Fibroblast of lung (primary cell): ENCODE measurements around the gene LRMDA. TPM values are rescaled to one million over a fixed set of nuclear protein-coding genes. Genes with fewer than 3 reads are reported as not detected.

Source experiments
- DNase-seq, 2 donors: peaks; one replicate each; pipeline versions ENCODE4 v3.0.0 to v3.0.0-alpha.2; 2010; ENCODE audit warnings: low read depth in 2 of 2
- H2AFZ ChIP-seq: 2 replicates; pipeline ENCODE4 v1.5.1; 2012; ENCODE audit warnings: low read length, control low read depth, inconsistent platforms
- H3K27ac ChIP-seq: 2 replicates; pipeline ENCODE4 v1.5.1; 2011; ENCODE audit warnings: low read length, control low read depth; ENCODE audit not compliant: insufficient read depth
- H3K27me3 ChIP-seq: 2 replicates; pipeline ENCODE4 v1.5.1; 2011; ENCODE audit warnings: mild to moderate bottlenecking, low read length; ENCODE audit not compliant: control insufficient read depth, insufficient read depth
- H3K36me3 ChIP-seq: 2 replicates; pipeline ENCODE4 v1.5.1; 2011; ENCODE audit warnings: low read length; ENCODE audit not compliant: control insufficient read depth, insufficient read depth
- H3K4me1 ChIP-seq: 2 replicates; pipeline ENCODE4 v1.5.1; 2011; ENCODE audit warnings: low read length; ENCODE audit not compliant: control insufficient read depth, insufficient read depth; ENCODE audit errors: extremely low read depth
- H3K4me2 ChIP-seq: 2 replicates; pipeline ENCODE4 v1.5.1; 2011; ENCODE audit warnings: low read length, control low read depth; ENCODE audit not compliant: insufficient read depth; ENCODE audit errors: extremely low read depth
- H3K4me3 ChIP-seq, 4 experiments: fragments of 200-600 bp in 1 of 4; sonication (generic) in 1 of 4; replicated peaks in 1 of 4; 2 replicates each; pipeline ENCODE4 v1.5.1; 2011 to 2016; ENCODE audit warnings: low read length in 4 of 4, low read depth in 3 of 4, mild to moderate bottlenecking in 3 of 4, control low read depth in 2 of 4, inconsistent platforms in 1 of 4, mixed read lengths in 1 of 4; ENCODE audit not compliant: insufficient read depth in 1 of 4; ENCODE audit errors: control extremely low read depth in 1 of 4
- H3K79me2 ChIP-seq: 2 replicates; pipeline ENCODE4 v1.5.1; 2012; ENCODE audit warnings: mild to moderate bottlenecking, low read length, inconsistent platforms; ENCODE audit not compliant: control insufficient read depth, insufficient read depth
- H3K9ac ChIP-seq: 2 replicates; pipeline ENCODE4 v1.5.1; 2011; ENCODE audit warnings: mild to moderate bottlenecking, low read length, control low read depth; ENCODE audit not compliant: insufficient read depth
- H3K9me3 ChIP-seq: 2 replicates; pipeline ENCODE4 v1.5.1; 2012; ENCODE audit warnings: low read depth, low read length; ENCODE audit not compliant: control insufficient read depth, insufficient read depth
- H4K20me1 ChIP-seq: 2 replicates; pipeline ENCODE4 v1.5.1; 2011; ENCODE audit warnings: low read length; ENCODE audit not compliant: control insufficient read depth, insufficient read depth; ENCODE audit errors: extremely low read depth
- CTCF ChIP-seq, 2 donors: IDR thresholded peaks in 1 of 2; conservative IDR thresholded peaks in 1 of 2; 1 replicate in 1 of 2; 2 replicates in 1 of 2; pipeline ENCODE4 v1.5.1; 2011 to 2012; ENCODE audit warnings: low read length in 2 of 2, control low read depth in 1 of 2, inconsistent platforms in 1 of 2, low read depth in 1 of 2, mild to moderate bottlenecking in 1 of 2
- EZH2 ChIP-seq: IDR thresholded peaks from 2 replicates; pipeline ENCODE4 v1.5.1; 2012; ENCODE audit warnings: low read length, control low read depth, mild to moderate bottlenecking; ENCODE audit errors: missing control alignments
- polyA plus RNA-seq, 2 donors: library from polyadenylated mRNA; depleted of rRNA in 1 of 2; stranded (reverse) in 1 of 2; unstranded in 1 of 2; fragments of >200 nt; gene quantifications; 2 replicates each; pipeline ENCODE4 v1.2.1, GENCODE V29; 2011 to 2012; ENCODE audit warnings: missing spikeins in 1 of 2
- total RNA-seq: library from RNA; depleted of rRNA; stranded (reverse); fragments of >200 nt; gene quantifications from 2 replicates; pipeline ENCODE4 v1.2.1, GENCODE V29; 2014

Gene LRMDA
- total and polyA plus RNA-seq, 2 donors (not counting 1 experiment from before 2014, with no cell fraction given): 1.7 to 2.0 TPM

- H4K20me1 ChIP-seq: no peaks in the 10 kb centered on the region
- TF ChIP-seq CTCF (conservative IDR thresholded peaks at IDR 0.05 in 1 of 2, IDR thresholded peaks at IDR 0.05 in 1 of 2; ENCODE audit: low read depth in 1 of 2, low read length in 2 of 2): no peak
- no peak for TF ChIP-seq EZH2
- H3K9me3 ChIP-seq: no peaks in the 10 kb centered on the region
- H3K79me2 ChIP-seq: no peaks in the 10 kb centered on the region
- H3K36me3 ChIP-seq: no peaks in the 10 kb centered on the region
- H3K27me3 ChIP-seq: no peaks in the 10 kb centered on the region
- H3K4me3 ChIP-seq: no peak overlapping the region
- DNase-seq: no peak
- no peak overlapping the region for H3K9ac ChIP-seq
- H3K4me1 ChIP-seq: no peaks in the 10 kb centered on the region
- H3K4me2 ChIP-seq: no peak overlapping the region
- H3K27ac ChIP-seq: no peak overlapping the region
- H2AFZ ChIP-seq: no peak overlapping the region
Measured at GRCh38 chr10:76231286-76231934, 800.0 kb downstream of the LRMDA start.

GRCh38 chr10:76234499-76235226 is 803.2 kb downstream of the LRMDA start:
- no peaks in the 10 kb centered on the region for H4K20me1 ChIP-seq
- no peak for TF ChIP-seq EZH2
- TF ChIP-seq CTCF (conservative IDR thresholded peaks at IDR 0.05 in 1 of 2, IDR thresholded peaks at IDR 0.05 in 1 of 2; ENCODE audit: low read depth in 1 of 2, low read length in 2 of 2): no peak
- no peak overlapping the region for H3K9ac ChIP-seq
- no peaks in the 10 kb centered on the region for H3K27me3 ChIP-seq
- no peak for DNase-seq
- H3K4me3 ChIP-seq: no peak overlapping the region
- no peak overlapping the region for H3K27ac ChIP-seq
- H3K4me2 ChIP-seq: no peak overlapping the region
- H3K79me2 ChIP-seq: no peaks in the 10 kb centered on the region
- no peaks in the 10 kb centered on the region for H3K4me1 ChIP-seq
- H3K36me3 ChIP-seq: no peaks in the 10 kb centered on the region
- H3K9me3 ChIP-seq: no peaks in the 10 kb centered on the region
- H2AFZ ChIP-seq: no peak overlapping the region

GRCh38 chr10:76236356-76236755 is 804.9 kb downstream of the LRMDA start:
- no peak for DNase-seq
- no peaks in the 10 kb centered on the region for H3K36me3 ChIP-seq
- no peak overlapping the region for H3K4me2 ChIP-seq
- TF ChIP-seq CTCF (conservative IDR thresholded peaks at IDR 0.05 in 1 of 2, IDR thresholded peaks at IDR 0.05 in 1 of 2; ENCODE audit: low read depth in 1 of 2, low read length in 2 of 2): no peak
- no peak for TF ChIP-seq EZH2
- H3K27me3 ChIP-seq: no peaks in the 10 kb centered on the region
- no peaks in the 10 kb centered on the region for H3K4me1 ChIP-seq
- H3K79me2 ChIP-seq: no peaks in the 10 kb centered on the region
- no peak overlapping the region for H2AFZ ChIP-seq
- H3K27ac ChIP-seq: no peak overlapping the region
- no peak overlapping the region for H3K4me3 ChIP-seq
- no peaks in the 10 kb centered on the region for H3K9me3 ChIP-seq
- H4K20me1 ChIP-seq: no peaks in the 10 kb centered on the region
- no peak overlapping the region for H3K9ac ChIP-seq
